GM19463 (cell line): Measurements from ENCODE around the gene AUTS2.

Source experiments
- ATAC-seq: cut with Tn5 transposase; IDR thresholded peaks from one replicate; pipeline ENCODE4 v1.9.1; 2021; ENCODE audit warnings: mild to moderate bottlenecking, moderate library complexity; ENCODE audit not compliant: unreplicated experiment

AUTS2 gene

GRCh38 chr7:70494225-70495032 lies 896.2 kb downstream of the AUTS2 start:
- ATAC-seq, result no peak

GRCh38 chr7:70495033-70495376 lies 896.7 kb downstream of the AUTS2 start:
- no peak for ATAC-seq

GRCh38 chr7:70497793-70498192 lies 899.5 kb downstream of the AUTS2 start:
- no peak for ATAC-seq

- no peak for ATAC-seq
Observed at GRCh38 chr7:70498232-70498992, 900.1 kb downstream of the AUTS2 start.

GRCh38 chr7:70500261-70500660 lies 902.0 kb downstream of the AUTS2 start:
- ATAC-seq, result no peak

GRCh38 chr7:70502117-70502863 lies 904.0 kb downstream of the AUTS2 start:
- ATAC-seq, result no peak

- no peak for ATAC-seq
Observed at GRCh38 chr7:70504254-70504653, 906.0 kb downstream of the AUTS2 start.

- ATAC-seq, result no peak
Observed at GRCh38 chr7:70505468-70505867, 907.2 kb downstream of the AUTS2 start.

- ATAC-seq, result no peak
Observed at GRCh38 chr7:70505886-70506285, 907.6 kb downstream of the AUTS2 start.

- no peak for ATAC-seq
Observed at GRCh38 chr7:70506434-70506833, 908.2 kb downstream of the AUTS2 start.

- ATAC-seq, result no peak
Observed at GRCh38 chr7:70512144-70512543, 913.9 kb downstream of the AUTS2 start.

GRCh38 chr7:70512761-70513160 lies 914.5 kb downstream of the AUTS2 start:
- no peak for ATAC-seq

- no peak for ATAC-seq
Observed at GRCh38 chr7:70520611-70521010, 922.3 kb downstream of the AUTS2 start.

GRCh38 chr7:70523249-70523988 lies 925.1 kb downstream of the AUTS2 start:
- ATAC-seq, result no peak

GRCh38 chr7:70523989-70524351 lies 925.7 kb downstream of the AUTS2 start:
- ATAC-seq, result no peak

- no peak for ATAC-seq
Observed at GRCh38 chr7:70525991-70526390, 927.7 kb downstream of the AUTS2 start.

GRCh38 chr7:70527520-70528115 lies 929.3 kb downstream of the AUTS2 start:
- no peak for ATAC-seq

- ATAC-seq, result no peak
Observed at GRCh38 chr7:70529436-70529835, 931.2 kb downstream of the AUTS2 start.

- no peak for ATAC-seq
Observed at GRCh38 chr7:70529914-70530585, 931.8 kb downstream of the AUTS2 start.

GRCh38 chr7:70533614-70534013 lies 935.3 kb downstream of the AUTS2 start:
- no peak for ATAC-seq
